Trophoblast cell (in vitro differentiated cells and primary cell): ENCODE measurements around the gene M6PR. TPM values are rescaled to one million over a fixed set of nuclear protein-coding genes. Genes with fewer than 3 reads are reported as not detected.

ENCODE experiments used
- DNase-seq, 2 donors: peaks; one replicate each; pipeline ENCODE4 v3.0.0-alpha.2; 2016
- H2AFZ ChIP-seq: 2 replicates; pipeline ENCODE4 v1.6.1; 2013; ENCODE audit warnings: low read length, moderate library complexity, mild to moderate bottlenecking; ENCODE audit not compliant: insufficient read depth, poor library complexity
- H2AK5ac ChIP-seq: 2 replicates; pipeline ENCODE4 v1.6.1; 2013; ENCODE audit warnings: mild to moderate bottlenecking, low read length
- H2BK120ac ChIP-seq: 2 replicates; pipeline ENCODE4 v1.6.1; 2013; ENCODE audit warnings: low read length, mild to moderate bottlenecking, moderate library complexity; ENCODE audit not compliant: insufficient read depth, poor library complexity
- H2BK12ac ChIP-seq: 2 replicates; pipeline ENCODE4 v1.6.1; 2013; ENCODE audit warnings: mild to moderate bottlenecking, low read length, moderate library complexity
- H2BK5ac ChIP-seq: 2 replicates; pipeline ENCODE4 v1.6.1; 2013; ENCODE audit warnings: low read length, low read depth, moderate library complexity, mild to moderate bottlenecking; ENCODE audit not compliant: poor library complexity
- H3K14ac ChIP-seq: 2 replicates; pipeline ENCODE4 v1.6.1; 2013; ENCODE audit warnings: mild to moderate bottlenecking, low read length
- H3K18ac ChIP-seq: 2 replicates; pipeline ENCODE4 v1.6.1; 2013; ENCODE audit warnings: mild to moderate bottlenecking, low read length
- H3K23ac ChIP-seq: 2 replicates; pipeline ENCODE4 v1.6.1; 2013; ENCODE audit warnings: low read length
- H3K27ac ChIP-seq: 2 replicates; pipeline ENCODE4 v1.5.1; 2013; ENCODE audit warnings: low read depth, mild to moderate bottlenecking, inconsistent platforms, low read length, moderate library complexity
- H3K27me3 ChIP-seq: 2 replicates; pipeline ENCODE4 v1.6.1; 2013; ENCODE audit warnings: inconsistent platforms, mild to moderate bottlenecking, low read length, moderate library complexity; ENCODE audit not compliant: insufficient read depth
- H3K36me3 ChIP-seq, 2 experiments: 1 replicate in 1 of 2; 2 replicates in 1 of 2; pipeline ENCODE4 v1.6.1; 2013; ENCODE audit warnings: low read length in 2 of 2, mild to moderate bottlenecking in 2 of 2, moderate library complexity in 1 of 2; ENCODE audit not compliant: insufficient read depth in 2 of 2, control insufficient read depth in 1 of 2
- H3K4ac ChIP-seq: 2 replicates; pipeline ENCODE4 v1.6.1; 2013; ENCODE audit warnings: low read depth, mild to moderate bottlenecking, low read length, moderate library complexity
- H3K4me1 ChIP-seq, 2 experiments: 1 replicate in 1 of 2; 2 replicates in 1 of 2; pipeline ENCODE4 v1.6.1; 2013; ENCODE audit warnings: low read length in 2 of 2, mild to moderate bottlenecking in 2 of 2, moderate library complexity in 1 of 2; ENCODE audit not compliant: insufficient read depth in 2 of 2, control insufficient read depth in 1 of 2
- H3K4me2 ChIP-seq: 2 replicates; pipeline ENCODE4 v1.6.1; 2013; ENCODE audit warnings: inconsistent platforms, mild to moderate bottlenecking, low read length, moderate library complexity
- H3K4me3 ChIP-seq: 2 replicates; pipeline ENCODE4 v1.5.1; 2013; ENCODE audit warnings: mild to moderate bottlenecking, low read depth, low read length, inconsistent platforms
- H3K79me1 ChIP-seq: one replicate; pipeline ENCODE4 v1.6.1; 2013; ENCODE audit warnings: low read length
- H3K79me2 ChIP-seq: 2 replicates; pipeline ENCODE4 v1.6.1; 2013; ENCODE audit warnings: low read length, mild to moderate bottlenecking; ENCODE audit not compliant: control insufficient read depth, insufficient read depth, poor library complexity
- H3K9ac ChIP-seq: 2 replicates; pipeline ENCODE4 v1.6.1; 2013; ENCODE audit warnings: mild to moderate bottlenecking, low read length
- H3K9me3 ChIP-seq: 2 replicates; pipeline ENCODE4 v1.6.1; 2013; ENCODE audit warnings: low read depth, mild to moderate bottlenecking, control low read depth, inconsistent platforms, low read length; ENCODE audit not compliant: insufficient read depth
- H4K12ac ChIP-seq: 2 replicates; pipeline ENCODE4 v1.6.1; 2013; ENCODE audit warnings: low read depth, mild to moderate bottlenecking, low read length, moderate library complexity
- H4K8ac ChIP-seq: 2 replicates; pipeline ENCODE4 v1.6.1; 2013; ENCODE audit warnings: low read depth, mild to moderate bottlenecking, low read length, moderate library complexity
- H4K91ac ChIP-seq: one replicate; pipeline ENCODE4 v1.6.1; 2013; ENCODE audit warnings: low read depth, mild to moderate bottlenecking, low read length, moderate library complexity
- WGBS: extraction: QIAGEN DNeasy Blood & Tissue Kit; methylation state at CpG from one replicate; pipeline ENCODE4 v1.1.7; 2013; ENCODE audit warnings: missing lambda C conversion rate; ENCODE audit not compliant: insufficient read length, insufficient coverage; ENCODE audit errors: extremely low coverage; 5-methylcytosine and 5-hydroxymethylcytosine counted together
- polyA plus RNA-seq: library from polyadenylated mRNA; stranded (reverse); fragments of 200-250 nt; gene quantifications from 2 replicates; pipeline ENCODE4 v1.2.3, GENCODE V29; 2013

M6PR gene
- 98.8 and 99.1 TPM in 2 replicates for polyA plus RNA-seq

DNA sequence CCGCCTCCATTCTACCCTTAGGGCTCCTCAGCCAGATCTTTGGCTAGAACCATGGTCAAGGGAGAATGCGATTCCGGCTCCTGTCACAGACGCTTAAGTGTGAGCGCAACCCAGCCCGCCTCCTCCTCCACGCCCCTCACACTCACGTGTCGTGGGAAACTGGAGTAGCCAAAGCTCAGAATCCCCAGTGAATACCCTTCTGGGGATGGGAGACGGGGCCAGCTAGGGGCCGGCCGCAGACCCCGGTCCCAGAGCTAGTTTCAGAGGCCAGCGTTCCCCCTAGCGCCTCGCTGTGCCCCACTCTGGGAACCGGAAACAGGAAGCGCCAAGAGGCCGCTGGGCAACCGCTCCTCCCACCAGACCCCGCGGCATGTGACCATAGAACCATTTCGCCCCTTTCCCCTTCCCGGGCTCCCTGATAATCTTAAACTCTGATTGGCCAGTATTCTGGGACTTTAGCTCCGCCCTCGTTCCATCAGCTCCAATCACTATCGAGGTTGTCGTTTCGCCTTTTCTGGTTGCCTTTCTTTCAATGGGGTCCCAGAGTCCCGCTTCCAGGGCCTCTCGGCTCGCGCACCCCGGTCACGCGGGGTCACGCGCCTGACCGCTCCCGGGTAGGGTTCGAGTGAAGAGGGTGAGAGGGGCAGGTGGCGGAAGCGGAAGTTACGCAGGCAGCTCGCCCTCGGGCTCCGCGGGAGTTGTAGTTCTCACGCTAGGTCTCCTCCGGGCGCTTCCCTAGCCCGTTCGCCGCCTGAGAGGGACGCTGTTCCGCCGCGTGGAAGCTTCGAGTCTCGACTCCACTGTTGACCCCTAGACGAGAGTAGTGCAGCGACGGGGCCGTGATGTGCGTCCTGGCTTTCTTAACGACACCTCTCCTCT, at the start of gene M6PR:
M6PR (minus strand) TSS at position 304 of the 879 bp plus-strand sequence. CDS start 3,241 bp downstream, outside the sequence.
- Histone ChIP-seq H3K4ac (peak within 1 kb of the TSS; percentile 72), H3K79me1 (peaks cover 9% of the 10 kb centered on the region), H3K23ac (no peak within 1 kb of the TSS), H3K14ac (peak within 1 kb of the TSS; percentile 92), H3K27ac (peak within 1 kb of the TSS; percentile 83), H3K27me3 (no peaks in the 10 kb centered on the region), H2BK12ac (peak within 1 kb of the TSS; percentile 63), H4K91ac (peak within 1 kb of the TSS; percentile 96), H3K9me3 (no peaks in the 10 kb centered on the region), H4K12ac (peak within 1 kb of the TSS; percentile 89), H3K4me2 (peak within 1 kb of the TSS; percentile 93), H2AFZ (peak within 1 kb of the TSS; percentile 96), H2BK120ac (peak within 1 kb of the TSS; percentile 86), H3K79me2 (peaks cover 7% of the 10 kb centered on the region), H3K9ac (peak within 1 kb of the TSS; percentile 90), H3K4me1 (peaks cover 2 to 4% of the 10 kb centered on the region in 2 experiments), H3K36me3 (peaks cover 6 to 10% of the 10 kb centered on the region in 2 experiments), H4K8ac (peak within 1 kb of the TSS; percentile 99), H3K18ac (peak within 1 kb of the TSS; percentile 86), H2BK5ac (peak within 1 kb of the TSS; percentile 97), H2AK5ac (no peak within 1 kb of the TSS), H3K4me3 (peak within 1 kb of the TSS; percentile 92)
- no CpG with 5 or more reads among the region's 66 CpGs for WGBS
- peak; percentile 89 to 91 for DNase-seq

DNA sequence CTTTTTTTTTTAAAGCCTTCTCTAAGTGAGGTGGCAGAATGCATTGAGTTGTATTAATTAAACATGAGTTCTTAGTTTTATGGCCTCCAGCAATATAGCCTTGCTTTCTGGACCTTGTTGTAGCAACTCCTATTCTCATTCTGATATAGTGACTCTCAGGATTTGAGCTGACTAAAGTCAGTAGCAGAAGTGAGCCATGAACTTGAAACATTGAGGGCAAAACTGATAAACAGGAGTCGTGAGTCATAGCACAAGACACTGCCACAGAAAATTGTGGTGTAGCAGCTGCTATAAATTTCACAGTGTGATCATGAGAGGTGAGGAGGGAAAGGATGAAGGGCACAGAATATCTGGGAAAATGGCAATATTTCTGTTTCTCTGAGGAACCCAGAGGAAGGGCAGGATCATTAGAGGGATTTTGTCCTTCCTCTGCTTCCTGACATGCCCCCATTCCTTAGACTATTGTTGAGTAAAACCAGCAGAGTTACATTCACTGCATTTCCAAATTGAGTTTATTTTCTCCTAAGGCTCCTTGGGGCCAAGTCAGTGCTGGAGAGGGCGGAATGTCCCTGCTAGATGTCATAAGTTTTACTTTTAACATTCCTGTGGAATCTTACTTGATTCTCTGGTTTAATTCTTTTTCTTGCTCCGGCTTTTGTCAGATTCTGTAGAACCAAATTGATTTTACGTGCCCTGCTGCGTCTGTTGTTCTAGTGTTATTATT, 47.4 kb upstream of the M6PR start:
- Histone ChIP-seq H2AFZ (no peak overlapping the region), H3K9ac (no peak overlapping the region), H3K4me2 (no peak overlapping the region), H2AK5ac (no peak overlapping the region), H3K14ac (no peak overlapping the region), H2BK5ac (no peak overlapping the region), H4K91ac (no peak overlapping the region), H3K4ac (no peak overlapping the region), H3K4me3 (no peak overlapping the region), H3K27me3 (no peaks in the 10 kb centered on the region), H4K12ac (no peak overlapping the region), H3K9me3 (no peaks in the 10 kb centered on the region), H3K18ac (no peak overlapping the region), H2BK12ac (no peak overlapping the region), H3K23ac (no peak overlapping the region), H3K79me2 (no peaks in the 10 kb centered on the region), H4K8ac (no peak overlapping the region), H2BK120ac (no peak overlapping the region), H3K36me3 (no peaks in the 10 kb centered on the region), H3K27ac (no peak overlapping the region), H3K4me1 (no peaks in the 10 kb centered on the region), H3K79me1 (no peaks in the 10 kb centered on the region)
- WGBS, result no CpG with 5 or more reads among the region's 5 CpGs
- DNase-seq, result peak; percentile 59 to 90

DNA sequence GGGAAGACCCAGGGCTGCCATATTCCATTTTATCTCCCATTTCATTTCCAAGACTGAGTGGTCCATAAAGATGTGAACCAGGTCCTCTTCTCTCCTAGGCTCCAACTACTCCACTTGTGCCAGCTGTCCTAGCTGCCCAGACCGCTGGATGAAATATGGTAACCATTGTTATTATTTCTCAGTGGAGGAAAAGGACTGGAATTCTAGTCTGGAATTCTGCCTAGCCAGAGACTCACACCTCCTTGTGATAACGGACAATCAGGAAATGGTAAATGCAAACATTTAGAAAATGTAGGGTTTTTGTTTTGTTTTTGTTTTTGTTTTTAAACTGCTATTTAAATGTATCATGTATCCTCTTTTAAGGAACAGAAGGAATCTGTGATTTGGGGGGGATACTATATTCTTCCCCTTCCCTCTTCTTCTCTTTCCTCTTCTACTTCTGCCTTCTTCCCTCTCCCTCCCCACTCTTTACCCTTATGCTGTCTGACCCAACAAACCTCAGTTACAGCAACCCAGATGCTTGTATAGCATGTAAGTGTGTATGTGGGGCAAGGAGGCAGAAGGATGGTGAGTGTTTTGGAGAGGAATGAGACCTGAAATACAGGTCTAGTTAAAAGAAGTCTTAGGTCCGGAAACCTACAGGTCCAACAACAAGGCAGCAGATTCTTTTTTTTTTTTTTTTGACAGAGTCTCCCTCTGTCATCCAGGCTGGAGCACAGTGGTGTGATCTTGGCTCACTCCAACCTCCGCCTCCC, 45.8 kb upstream of the M6PR start:
- Histone ChIP-seq H3K4me2 (no peak overlapping the region), H3K14ac (no peak overlapping the region), H3K23ac (no peak overlapping the region), H4K12ac (no peak overlapping the region), H2AFZ (no peak overlapping the region), H4K91ac (no peak overlapping the region), H3K4ac (no peak overlapping the region), H2BK5ac (no peak overlapping the region), H3K79me1 (no peaks in the 10 kb centered on the region), H2BK120ac (no peak overlapping the region), H3K4me1 (no peaks in the 10 kb centered on the region), H3K9ac (peak overlapping the region; percentile 63), H3K18ac (no peak overlapping the region), H3K27ac (no peak overlapping the region), H2BK12ac (no peak overlapping the region), H3K36me3 (no peaks in the 10 kb centered on the region), H4K8ac (no peak overlapping the region), H2AK5ac (no peak overlapping the region), H3K27me3 (no peaks in the 10 kb centered on the region), H3K4me3 (no peak overlapping the region), H3K79me2 (no peaks in the 10 kb centered on the region), H3K9me3 (no peaks in the 10 kb centered on the region)
- no CpG with 5 or more reads among the region's 4 CpGs for WGBS
- peak; percentile 70 to 91 for DNase-seq

DNA sequence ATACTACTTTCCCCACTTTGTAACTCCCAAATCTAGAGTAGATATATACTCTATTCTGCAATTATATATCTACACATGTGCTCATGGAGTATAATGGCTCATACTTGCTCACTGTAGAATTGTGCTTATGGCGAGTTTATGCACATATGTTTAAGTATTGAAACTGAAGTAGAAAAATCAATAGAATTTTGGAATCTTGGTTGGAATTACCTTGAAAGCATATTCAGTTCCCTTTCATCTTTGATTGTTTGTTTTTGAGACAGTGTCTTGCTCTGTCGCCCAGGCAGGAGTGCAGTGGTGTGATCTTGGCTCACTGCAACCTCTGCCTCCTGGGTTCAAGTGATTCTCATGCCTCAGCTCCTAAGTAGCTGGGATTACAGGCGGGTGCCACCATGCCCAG, 44.4 kb upstream of the M6PR start:
- Histone ChIP-seq H3K4me2 (no peak overlapping the region), H3K79me1 (no peaks in the 10 kb centered on the region), H2AFZ (no peak overlapping the region), H3K4ac (no peak overlapping the region), H2AK5ac (no peak overlapping the region), H3K9me3 (no peaks in the 10 kb centered on the region), H3K27me3 (no peaks in the 10 kb centered on the region), H4K91ac (no peak overlapping the region), H3K4me1 (no peaks in the 10 kb centered on the region), H3K36me3 (no peaks in the 10 kb centered on the region), H3K23ac (no peak overlapping the region), H3K4me3 (no peak overlapping the region), H3K27ac (no peak overlapping the region), H4K8ac (no peak overlapping the region), H3K79me2 (no peaks in the 10 kb centered on the region), H2BK5ac (no peak overlapping the region), H2BK120ac (no peak overlapping the region), H4K12ac (no peak overlapping the region), H3K14ac (no peak overlapping the region), H3K18ac (no peak overlapping the region), H3K9ac (no peak overlapping the region), H2BK12ac (no peak overlapping the region)
- DNase-seq, result no peak
- no CpG with 5 or more reads among the region's 3 CpGs for WGBS
